ENCODE results near the gene FOXN1. TPM values are rescaled to one million over a fixed set of nuclear protein-coding genes. Genes with fewer than 3 reads are reported as not detected.

The FOXN1 gene
- total RNA-seq, 1 donor from 2014 or later, result not detected

DNA sequence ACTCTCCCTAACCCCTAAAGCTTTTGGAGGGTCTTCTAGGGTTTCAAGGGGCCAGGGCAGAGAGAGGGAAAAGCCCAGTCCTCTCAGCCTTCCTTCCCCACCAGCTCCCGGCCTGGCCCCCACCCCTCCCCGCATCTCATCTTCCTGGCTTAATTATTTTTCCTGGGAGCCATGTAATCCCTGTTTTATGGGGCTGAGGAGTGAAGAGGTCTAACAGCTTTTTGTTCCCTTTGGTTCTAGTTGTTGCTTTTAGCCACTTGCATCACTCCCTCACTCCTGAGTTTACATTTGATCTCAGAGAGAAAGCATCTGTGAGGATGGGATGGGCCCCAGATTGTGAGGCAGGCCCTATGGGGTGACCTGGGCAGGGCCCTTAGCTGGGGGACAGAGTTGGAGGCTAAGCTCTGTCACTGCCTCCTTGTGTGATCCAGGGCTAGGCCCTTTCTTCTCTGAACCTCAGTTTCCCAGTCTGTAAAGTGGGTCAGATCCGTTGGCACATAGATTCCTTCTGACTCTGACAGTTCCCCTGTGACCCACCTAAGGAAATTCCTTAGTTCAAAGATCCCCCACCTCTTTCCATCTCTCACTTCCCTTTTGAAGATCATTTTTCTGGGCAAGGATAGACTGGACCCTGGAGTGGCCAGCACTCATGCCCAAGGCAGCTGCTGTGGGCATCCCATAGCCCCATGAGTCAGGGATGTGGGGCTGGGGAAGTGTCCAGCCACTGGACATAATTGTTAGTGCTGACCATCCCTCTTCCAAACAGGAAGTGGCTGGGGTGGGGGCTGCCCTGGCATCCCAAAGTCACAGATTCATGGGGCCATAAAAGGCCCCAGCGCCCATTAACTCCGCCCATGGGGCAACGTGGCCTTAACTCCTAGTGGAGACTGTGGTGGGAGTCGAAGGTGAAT, 26.2 kb downstream of the FOXN1 start:
- H3K4me3 ChIP-seq (ENCODE audit: low read depth, low read length), result no peak overlapping the region
- H3K36me3 ChIP-seq (ENCODE audit: control insufficient read depth, insufficient read depth, low read length), result no peaks in the 10 kb centered on the region
- H3K27me3 ChIP-seq (ENCODE audit: control insufficient read depth, insufficient read depth, low read length), result peaks cover 16% of the 10 kb centered on the region
- TF ChIP-seq, protein P1, sequence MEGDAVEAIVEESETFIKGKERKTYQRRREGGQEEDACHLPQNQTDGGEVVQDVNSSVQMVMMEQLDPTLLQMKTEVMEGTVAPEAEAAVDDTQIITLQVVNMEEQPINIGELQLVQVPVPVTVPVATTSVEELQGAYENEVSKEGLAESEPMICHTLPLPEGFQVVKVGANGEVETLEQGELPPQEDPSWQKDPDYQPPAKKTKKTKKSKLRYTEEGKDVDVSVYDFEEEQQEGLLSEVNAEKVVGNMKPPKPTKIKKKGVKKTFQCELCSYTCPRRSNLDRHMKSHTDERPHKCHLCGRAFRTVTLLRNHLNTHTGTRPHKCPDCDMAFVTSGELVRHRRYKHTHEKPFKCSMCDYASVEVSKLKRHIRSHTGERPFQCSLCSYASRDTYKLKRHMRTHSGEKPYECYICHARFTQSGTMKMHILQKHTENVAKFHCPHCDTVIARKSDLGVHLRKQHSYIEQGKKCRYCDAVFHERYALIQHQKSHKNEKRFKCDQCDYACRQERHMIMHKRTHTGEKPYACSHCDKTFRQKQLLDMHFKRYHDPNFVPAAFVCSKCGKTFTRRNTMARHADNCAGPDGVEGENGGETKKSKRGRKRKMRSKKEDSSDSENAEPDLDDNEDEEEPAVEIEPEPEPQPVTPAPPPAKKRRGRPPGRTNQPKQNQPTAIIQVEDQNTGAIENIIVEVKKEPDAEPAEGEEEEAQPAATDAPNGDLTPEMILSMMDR (IDR thresholded peaks at IDR 0.05; ENCODE audit: insufficient read depth, low read length, poor library complexity, severe bottlenecking), result no peak
- DNase-seq (ENCODE audit: low read depth), result no peak

DNA sequence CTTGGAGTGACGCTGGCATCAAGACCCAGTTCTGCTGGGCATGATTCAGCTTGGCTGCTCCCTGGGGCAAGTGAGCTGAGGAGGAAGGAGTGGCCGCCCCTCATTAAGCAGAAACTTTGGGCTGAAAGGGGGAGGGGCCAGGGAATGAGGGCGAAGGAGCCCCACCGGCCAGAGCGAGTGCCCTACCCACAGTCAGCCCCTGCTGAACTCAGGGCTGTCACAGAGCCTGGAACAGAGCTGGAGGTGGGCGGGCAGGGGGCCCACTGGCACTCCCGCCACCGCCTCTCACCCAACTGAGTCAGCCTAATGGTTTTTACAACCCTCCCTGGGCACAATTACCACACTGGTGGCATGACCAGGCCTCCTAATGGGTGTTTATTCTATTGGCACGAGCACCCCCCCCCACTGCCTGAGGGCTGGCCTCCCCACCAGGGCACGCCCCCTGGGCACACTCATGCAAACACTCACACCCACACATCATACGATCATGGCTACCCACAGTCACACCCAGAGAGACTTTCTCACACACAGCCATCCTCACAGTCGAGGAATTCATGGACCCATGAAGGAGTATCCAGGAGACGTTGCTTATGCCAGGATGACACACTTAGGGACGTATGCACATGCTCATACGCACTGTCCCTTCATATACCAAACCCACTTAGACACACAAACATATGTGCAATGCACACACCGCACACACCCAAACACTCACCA, 27.1 kb downstream of the FOXN1 start:
- TF ChIP-seq, protein P1 (IDR thresholded peaks at IDR 0.05; ENCODE audit: insufficient read depth, low read length, poor library complexity, severe bottlenecking), result no peak
- H3K4me3 ChIP-seq (ENCODE audit: low read depth, low read length), result no peak overlapping the region
- H3K36me3 ChIP-seq (ENCODE audit: control insufficient read depth, insufficient read depth, low read length), result no peaks in the 10 kb centered on the region
- DNase-seq (ENCODE audit: low read depth), result no peak
- H3K27me3 ChIP-seq (ENCODE audit: control insufficient read depth, insufficient read depth, low read length), result peaks cover 23% of the 10 kb centered on the region

DNA sequence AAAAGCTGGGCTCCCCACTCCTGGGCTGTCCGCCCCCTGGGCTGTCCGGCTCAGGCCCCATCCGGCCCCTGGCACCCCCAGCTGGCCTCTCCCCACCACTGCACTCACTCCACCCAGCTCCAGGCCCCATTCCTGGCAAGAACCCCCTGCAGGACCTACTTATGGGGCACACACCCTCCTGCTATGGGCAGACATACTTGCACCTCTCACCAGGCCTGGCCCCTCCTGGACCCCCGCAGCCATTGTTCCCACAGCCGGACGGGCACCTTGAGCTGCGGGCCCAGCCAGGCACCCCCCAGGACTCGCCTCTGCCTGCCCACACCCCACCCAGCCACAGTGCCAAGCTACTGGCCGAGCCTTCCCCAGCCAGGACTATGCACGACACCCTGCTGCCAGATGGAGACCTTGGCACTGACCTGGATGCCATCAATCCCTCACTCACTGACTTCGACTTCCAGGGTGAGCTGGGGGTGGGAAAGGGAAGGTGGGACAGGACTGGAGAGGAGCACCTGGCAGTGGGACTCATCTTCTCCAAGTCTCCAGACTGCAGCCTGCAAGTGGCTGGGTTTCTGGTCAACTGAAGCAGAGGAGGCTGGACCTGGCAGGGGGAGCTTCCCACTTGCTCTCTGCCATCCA, 28.7 kb downstream of the FOXN1 start:
- TF ChIP-seq, protein P1 (IDR thresholded peaks at IDR 0.05; ENCODE audit: insufficient read depth, low read length, poor library complexity, severe bottlenecking), result no peak
- H3K4me3 ChIP-seq (ENCODE audit: low read depth, low read length), result no peak overlapping the region
- H3K27me3 ChIP-seq (ENCODE audit: control insufficient read depth, insufficient read depth, low read length), result peaks cover 23% of the 10 kb centered on the region
- no peak for DNase-seq (ENCODE audit: low read depth)
- H3K36me3 ChIP-seq (ENCODE audit: control insufficient read depth, insufficient read depth, low read length), result no peaks in the 10 kb centered on the region

DNA sequence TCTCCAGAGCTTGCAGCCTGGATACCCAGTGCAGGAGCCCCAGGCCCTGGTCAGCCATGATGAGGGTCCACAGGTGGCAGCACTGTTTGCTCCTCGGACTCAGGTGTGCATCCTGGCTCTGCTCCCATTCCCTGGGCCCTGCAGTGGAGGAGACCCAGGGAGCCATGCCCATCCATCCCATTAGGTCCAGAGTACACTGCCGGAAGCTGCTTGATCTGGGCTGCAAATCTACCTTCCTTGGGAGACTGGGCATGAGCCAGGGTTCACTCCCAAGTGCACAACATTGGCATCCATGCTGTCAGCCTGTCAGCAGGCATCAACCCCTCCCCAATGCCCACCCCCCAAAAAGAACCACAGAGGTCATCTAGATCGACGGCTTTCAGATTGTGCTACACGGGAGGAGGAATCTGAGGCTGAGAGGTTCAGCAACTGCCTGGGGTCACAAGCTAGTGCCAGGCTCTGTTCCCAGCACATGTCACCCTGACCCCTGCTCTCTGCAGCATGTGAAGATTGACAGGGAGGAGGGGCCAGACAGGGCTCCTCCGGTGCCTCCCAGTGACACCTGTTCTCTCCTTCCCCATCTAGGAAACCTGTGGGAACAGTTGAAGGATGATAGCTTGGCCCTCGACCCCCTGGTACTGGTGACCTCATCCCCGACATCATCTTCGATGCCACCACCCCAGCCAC, 30.5 kb downstream of the FOXN1 start:
- Histone ChIP-seq H3K27me3 (ENCODE audit: control insufficient read depth, insufficient read depth, low read length) (peaks cover 15% of the 10 kb centered on the region), H3K36me3 (ENCODE audit: control insufficient read depth, insufficient read depth, low read length) (no peaks in the 10 kb centered on the region), H3K4me3 (ENCODE audit: low read depth, low read length) (no peak overlapping the region)
- TF ChIP-seq, protein P1 (IDR thresholded peaks at IDR 0.05; ENCODE audit: insufficient read depth, low read length, poor library complexity, severe bottlenecking), result no peak
- DNase-seq (ENCODE audit: low read depth), result no peak

DNA sequence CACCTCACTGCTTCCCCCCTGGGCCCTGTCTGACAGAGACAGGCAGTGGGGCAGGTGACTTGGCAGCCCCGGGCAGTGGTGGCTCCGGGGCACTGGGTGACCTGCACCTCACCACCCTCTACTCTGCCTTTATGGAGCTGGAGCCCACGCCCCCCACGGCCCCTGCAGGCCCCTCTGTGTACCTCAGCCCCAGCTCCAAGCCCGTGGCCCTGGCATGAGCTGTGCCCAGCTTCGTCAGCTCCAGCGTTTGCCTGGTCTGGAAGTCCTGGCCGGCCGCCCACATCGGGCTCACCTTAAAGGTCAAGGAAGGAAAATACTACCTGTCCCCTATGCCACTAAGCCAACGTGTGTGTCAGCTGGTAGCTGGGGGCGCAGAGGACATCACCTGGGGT, 31.1 kb downstream of the FOXN1 start:
- no peak for DNase-seq (ENCODE audit: low read depth)
- H3K4me3 ChIP-seq (ENCODE audit: low read depth, low read length), result no peak overlapping the region
- H3K27me3 ChIP-seq (ENCODE audit: control insufficient read depth, insufficient read depth, low read length), result peaks cover 15% of the 10 kb centered on the region
- TF ChIP-seq, protein P1 (IDR thresholded peaks at IDR 0.05; ENCODE audit: insufficient read depth, low read length, poor library complexity, severe bottlenecking), result no peak
- no peaks in the 10 kb centered on the region for H3K36me3 ChIP-seq (ENCODE audit: control insufficient read depth, insufficient read depth, low read length)
